ENCODE data around the gene PCNX1.
A peak's percentile ranks its signal among the peaks of the same experiment; 100 is the strongest.

The PCNX1 gene

GRCh38 chr14:70962935-70963334, 55.7 kb downstream of the PCNX1 start:
- DNase-seq (ENCODE audit: low read depth) = no peak

GRCh38 chr14:70964492-70964891, 57.2 kb downstream of the PCNX1 start:
- no peak for DNase-seq (ENCODE audit: low read depth)

- no peak for DNase-seq (ENCODE audit: low read depth)
Measured at GRCh38 chr14:70971560-70971959, 64.3 kb downstream of the PCNX1 start.

GRCh38 chr14:70972107-70972976, 65.1 kb downstream of the PCNX1 start:
- DNase-seq (ENCODE audit: low read depth) = peak; percentile 67

- DNase-seq (ENCODE audit: low read depth) = no peak
Measured at GRCh38 chr14:70976591-70976990, 69.3 kb downstream of the PCNX1 start.

GRCh38 chr14:70981000-70981952, 74.0 kb downstream of the PCNX1 start:
- no peak for DNase-seq (ENCODE audit: low read depth)

GRCh38 chr14:70982200-70982599, 74.9 kb downstream of the PCNX1 start:
- no peak for DNase-seq (ENCODE audit: low read depth)

GRCh38 chr14:70987041-70987440, 79.8 kb downstream of the PCNX1 start:
- DNase-seq (ENCODE audit: low read depth) = no peak

GRCh38 chr14:70988452-70988851, 81.2 kb downstream of the PCNX1 start:
- DNase-seq (ENCODE audit: low read depth) = no peak

GRCh38 chr14:70993931-70994330, 86.7 kb downstream of the PCNX1 start:
- no peak for DNase-seq (ENCODE audit: low read depth)

GRCh38 chr14:70995211-70995610, 88.0 kb downstream of the PCNX1 start:
- DNase-seq (ENCODE audit: low read depth) = no peak

GRCh38 chr14:70995671-70996070, 88.4 kb downstream of the PCNX1 start:
- no peak for DNase-seq (ENCODE audit: low read depth)

- DNase-seq (ENCODE audit: low read depth) = no peak
Measured at GRCh38 chr14:70999117-70999516, 91.9 kb downstream of the PCNX1 start.

GRCh38 chr14:71000091-71000490, 92.8 kb downstream of the PCNX1 start:
- no peak for DNase-seq (ENCODE audit: low read depth)

GRCh38 chr14:71001742-71002141, 94.5 kb downstream of the PCNX1 start:
- DNase-seq (ENCODE audit: low read depth) = no peak

- DNase-seq (ENCODE audit: low read depth) = no peak
Measured at GRCh38 chr14:71003156-71003555, 95.9 kb downstream of the PCNX1 start.

- DNase-seq (ENCODE audit: low read depth) = no peak
Measured at GRCh38 chr14:71004481-71004880, 97.2 kb downstream of the PCNX1 start.

GRCh38 chr14:71005076-71005475, 97.8 kb downstream of the PCNX1 start:
- no peak for DNase-seq (ENCODE audit: low read depth)

GRCh38 chr14:71006200-71006563, 98.9 kb downstream of the PCNX1 start:
- no peak for DNase-seq (ENCODE audit: low read depth)

GRCh38 chr14:71011479-71011878, 104.2 kb downstream of the PCNX1 start:
- no peak for DNase-seq (ENCODE audit: low read depth)

GRCh38 chr14:71012888-71013287, 105.6 kb downstream of the PCNX1 start:
- DNase-seq (ENCODE audit: low read depth) = no peak

- no peak for DNase-seq (ENCODE audit: low read depth)
Measured at GRCh38 chr14:71013551-71014192, 106.4 kb downstream of the PCNX1 start.
